NCI-H2107 (cell line): ENCODE measurements around the gene TMCO2.
"Not testable (repeated sequence)": the region's sequence is repeated elsewhere in the genome, so short reads cannot be mapped to it uniquely, and the experiment has no call there.

Source experiments
- DNase-seq: peaks from one replicate; lab custom pipeline; 2025; lab: John Stamatoyannopoulos, UW

Gene TMCO2

GRCh38 chr1:40247655-40248054 is at the start of gene TMCO2:
Gene TMCO2 (plus strand): TSS chr1:40247937. CDS start chr1:40247994, 57 bp downstream.
- DNase-seq, result no peak

- no peak for DNase-seq
Measured at GRCh38 chr1:40199126-40199525, 48.6 kb upstream of the TMCO2 start.

DNA sequence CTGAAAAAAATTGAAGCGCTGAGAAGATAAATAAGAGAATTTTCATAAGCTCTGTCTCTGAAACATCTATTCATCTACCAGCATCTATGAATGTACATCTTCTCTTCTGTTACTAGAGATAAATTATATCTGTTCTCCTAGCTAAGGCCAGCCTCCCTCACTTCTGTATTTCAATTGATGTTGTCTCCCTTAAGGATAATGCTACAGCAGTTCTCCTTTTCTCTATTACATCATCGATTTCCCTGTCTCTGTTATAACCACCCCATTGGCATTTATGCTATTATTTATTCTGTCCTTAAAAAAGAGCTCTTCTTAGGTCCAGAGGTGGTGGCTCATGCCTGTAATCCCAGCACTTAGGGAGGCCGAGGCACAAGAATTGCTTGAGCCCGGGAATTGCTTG is 42.9 kb upstream of the TMCO2 start:
- no peak for DNase-seq

- no peak for DNase-seq
Measured at GRCh38 chr1:40210511-40211204, 37.1 kb upstream of the TMCO2 start.

DNA sequence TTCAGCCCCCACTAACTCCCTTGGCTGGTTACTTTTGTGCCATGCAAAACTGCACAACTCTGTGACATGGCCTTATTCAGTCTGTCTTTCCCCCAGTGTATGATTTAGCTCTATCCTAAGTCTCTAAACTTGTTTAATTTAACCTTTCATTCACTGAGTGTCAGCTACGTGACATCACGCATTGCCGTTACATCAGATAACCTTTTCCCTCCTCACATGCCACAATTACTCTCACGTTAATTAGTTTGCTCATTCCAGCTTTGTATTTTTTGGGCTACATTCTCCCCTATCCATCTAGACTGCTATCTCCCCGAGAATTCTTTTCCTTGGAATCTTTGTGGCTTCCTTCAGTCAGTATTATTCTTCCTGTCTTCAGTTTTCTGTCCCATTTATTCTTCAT is 29.4 kb upstream of the TMCO2 start:
- no peak for DNase-seq

DNA sequence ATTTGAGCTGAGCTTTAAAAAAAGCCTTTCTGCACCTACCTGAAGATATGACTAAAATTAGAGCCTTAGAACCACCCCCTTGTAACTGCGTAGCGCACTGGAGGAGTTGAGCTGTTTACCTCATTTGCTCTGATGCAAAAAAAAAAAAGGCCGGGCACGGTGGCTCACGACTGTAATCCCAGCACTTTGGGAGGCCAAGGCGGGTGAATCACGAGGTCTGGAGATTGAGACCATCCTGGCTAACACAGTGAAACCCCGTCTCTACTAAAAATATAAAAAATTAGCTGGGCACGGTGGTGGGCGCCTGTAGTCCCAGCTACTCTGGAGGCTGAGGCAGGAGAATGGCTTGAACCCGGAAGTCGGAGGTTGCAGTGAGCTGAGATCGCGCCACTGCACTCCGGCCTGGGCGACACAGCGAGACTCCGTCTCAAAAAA is 26.2 kb upstream of the TMCO2 start:
- DNase-seq, result not testable (repeated sequence)

DNA sequence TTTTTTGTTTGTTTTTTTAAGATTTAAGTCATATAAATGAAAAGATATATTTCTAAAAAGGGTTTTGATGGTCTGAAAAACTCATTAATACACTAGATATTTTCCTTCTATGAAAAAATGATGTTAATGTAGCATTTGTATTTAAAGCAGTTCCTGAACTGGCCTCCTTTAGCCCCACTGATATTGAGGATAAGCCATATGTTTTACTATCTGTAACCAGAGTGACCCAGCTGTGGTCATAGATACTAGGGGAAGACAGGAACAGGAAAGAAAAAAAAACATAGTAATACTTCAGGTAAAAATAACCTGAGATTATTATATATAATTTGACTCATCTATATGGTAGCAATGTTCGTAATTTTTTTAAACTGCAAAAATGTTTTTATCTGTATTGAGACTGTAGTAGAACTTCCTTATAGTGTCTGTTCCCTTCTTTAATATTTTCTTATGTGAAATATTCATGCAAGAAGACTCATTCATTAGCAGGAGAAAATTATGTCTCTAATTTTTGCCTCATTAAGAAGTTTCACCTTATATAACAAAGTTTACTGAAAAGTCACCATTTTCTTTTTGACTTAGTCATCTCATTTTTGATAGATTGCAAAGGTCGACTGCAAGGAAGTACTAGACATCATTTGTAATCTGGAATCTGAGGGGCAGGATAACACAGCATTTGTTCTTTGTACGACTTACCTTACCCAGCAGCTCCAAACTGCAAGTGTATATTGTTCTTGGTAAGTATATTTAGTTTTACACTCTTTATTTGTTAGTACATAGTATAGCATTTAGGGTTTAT is 25.6 kb upstream of the TMCO2 start:
- DNase-seq, result no peak

DNA sequence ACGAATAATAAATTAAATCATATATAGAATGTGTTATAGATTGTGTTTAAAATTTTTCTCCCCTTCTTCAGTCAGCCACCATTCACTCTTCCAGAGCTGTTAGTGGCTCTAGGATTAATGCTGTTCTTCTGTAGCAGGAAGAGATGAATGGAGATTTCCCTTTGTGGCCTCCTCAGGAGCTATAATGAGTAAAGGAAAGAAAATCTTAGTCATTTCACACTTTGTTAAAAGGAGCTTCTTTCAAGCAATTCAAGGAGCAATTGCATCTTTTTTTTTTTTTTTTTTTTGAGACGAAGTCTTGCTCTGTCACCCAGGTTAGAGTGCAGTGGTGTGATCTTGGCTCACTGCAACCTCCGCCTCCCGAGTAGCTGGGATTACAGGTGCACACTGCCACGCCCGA is 23.7 kb upstream of the TMCO2 start:
- DNase-seq, result no peak

GRCh38 chr1:40226192-40226591 is 21.5 kb upstream of the TMCO2 start:
- DNase-seq, result no peak

GRCh38 chr1:40232444-40232843 is 15.3 kb upstream of the TMCO2 start:
- DNase-seq, result no peak

DNA sequence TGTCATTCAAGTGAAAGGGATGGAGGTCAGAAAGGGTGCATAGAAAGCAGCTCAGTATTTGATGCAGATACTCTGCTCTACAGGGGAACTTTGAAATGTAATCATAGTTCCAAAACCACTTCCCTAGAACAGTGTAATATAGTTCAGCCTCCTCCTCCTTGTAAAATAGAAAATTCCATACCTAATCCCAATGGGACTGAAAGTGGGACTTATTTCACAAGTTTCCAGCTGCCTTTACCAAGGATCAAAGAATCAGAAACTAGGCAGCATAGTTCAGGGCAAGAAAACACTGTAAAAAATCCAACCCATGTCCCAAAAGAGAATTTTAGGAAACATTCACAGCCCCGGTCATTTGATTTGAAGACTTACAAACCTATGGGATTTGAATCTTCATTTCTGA is 8.1 kb upstream of the TMCO2 start:
- no peak for DNase-seq

GRCh38 chr1:40240390-40240789 is 7.3 kb upstream of the TMCO2 start:
- DNase-seq, result no peak

DNA sequence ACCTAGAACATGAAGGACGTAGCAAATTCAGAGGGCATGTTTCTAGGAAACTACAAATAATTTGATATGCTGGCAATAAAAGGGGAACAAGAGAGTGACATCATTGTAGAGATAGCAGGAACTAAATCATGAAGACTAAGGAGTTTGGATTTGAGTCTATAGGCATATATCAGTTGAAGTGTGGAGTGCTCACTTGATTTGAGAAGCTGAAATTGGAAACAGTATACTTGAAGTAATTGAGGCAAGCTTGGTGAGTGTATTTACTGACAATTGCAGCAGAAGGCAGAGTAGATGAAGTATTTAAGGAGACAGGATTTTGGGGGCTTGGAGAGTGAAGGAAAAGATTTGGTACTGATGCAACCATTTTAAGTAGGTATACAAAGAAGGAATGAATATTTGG is 6.4 kb upstream of the TMCO2 start:
- no peak for DNase-seq

GRCh38 chr1:40243351-40243750 is 4.4 kb upstream of the TMCO2 start:
- DNase-seq, result no peak

GRCh38 chr1:40244138-40244744 is 3.5 kb upstream of the TMCO2 start:
- DNase-seq, result no peak

GRCh38 chr1:40245686-40246085 is 2.1 kb upstream of the TMCO2 start:
- DNase-seq, result no peak

GRCh38 chr1:40248412-40248811 is 675 bp downstream of the TMCO2 start:
- DNase-seq, result no peak

DNA sequence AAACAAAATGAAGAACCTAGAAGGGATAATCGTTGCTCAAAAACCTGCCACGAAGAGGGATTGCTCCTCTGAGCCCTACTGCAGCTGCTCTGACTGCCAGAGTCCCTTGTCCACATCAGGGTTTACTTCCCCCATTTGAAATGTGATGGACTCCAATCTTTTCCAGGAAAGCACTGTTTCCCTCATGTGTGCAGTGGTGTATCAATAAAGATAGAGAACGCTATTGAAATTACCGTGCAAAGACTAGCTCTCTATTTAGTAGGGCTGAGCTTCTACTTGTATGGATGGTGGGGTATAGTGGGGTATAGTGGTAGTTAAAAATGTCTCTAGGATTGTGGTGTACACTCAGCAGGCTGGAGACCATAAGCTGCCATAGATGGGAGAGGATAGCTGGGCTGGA is 3.7 kb downstream of the TMCO2 start:
- no peak for DNase-seq

DNA sequence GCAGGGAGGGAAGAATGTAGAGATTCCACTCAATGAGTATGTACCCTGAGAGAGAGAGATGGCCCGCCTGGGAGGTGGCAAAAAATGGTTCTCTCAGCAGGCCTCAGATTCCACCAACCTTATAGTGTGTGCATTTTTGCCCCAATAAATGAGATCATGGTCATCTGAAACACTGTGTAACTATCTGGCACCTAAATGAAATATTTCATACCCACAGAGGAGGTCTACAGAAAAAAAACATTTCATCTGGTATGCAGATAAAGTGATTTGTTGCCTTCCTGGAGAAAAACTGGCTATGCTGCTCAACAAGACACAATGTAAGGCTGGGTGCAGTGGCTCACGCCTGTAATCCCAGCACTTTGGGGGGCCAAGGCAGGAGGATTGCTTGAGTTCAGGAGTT is 4.9 kb downstream of the TMCO2 start:
- DNase-seq, result no peak

DNA sequence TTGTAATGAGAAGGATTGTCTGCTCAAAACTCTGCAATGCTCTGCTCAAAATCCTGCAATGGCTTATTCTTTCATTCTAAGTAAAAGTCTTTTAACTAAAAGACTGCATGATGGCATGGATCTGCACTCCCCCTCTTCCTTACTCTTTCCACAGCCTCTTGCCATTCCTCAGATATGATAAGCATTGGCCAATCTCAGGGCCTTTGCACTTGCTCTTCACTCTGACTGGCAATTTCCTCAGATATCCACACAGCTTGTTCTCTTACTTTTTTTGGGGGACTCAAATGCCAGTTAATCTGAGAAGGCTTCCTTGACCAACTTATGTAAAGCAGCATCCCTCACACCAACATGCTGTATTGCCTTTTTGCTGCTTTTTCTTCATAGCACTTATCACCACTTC is 7.5 kb downstream of the TMCO2 start:
- no peak for DNase-seq

GRCh38 chr1:40256401-40257084 is 8.8 kb downstream of the TMCO2 start:
- DNase-seq, result no peak

DNA sequence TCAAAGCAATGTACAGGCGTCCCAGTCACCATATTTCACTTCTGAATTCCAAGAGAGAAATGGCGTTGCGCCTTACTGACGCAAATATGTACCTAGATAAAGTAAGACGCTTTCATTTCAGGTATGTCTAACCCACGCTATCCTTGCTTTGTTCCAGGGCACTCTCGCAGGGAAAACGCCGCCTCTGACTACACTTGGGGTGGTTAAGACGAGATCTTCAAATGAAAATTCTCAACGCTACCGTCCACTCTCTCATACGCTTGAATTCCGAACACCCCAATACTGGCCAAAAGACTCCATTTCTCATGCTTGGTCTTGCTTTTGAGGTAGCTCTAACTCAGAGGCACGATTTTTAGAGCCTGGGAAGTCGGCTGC is 9.6 kb downstream of the TMCO2 start:
- no peak for DNase-seq
